GM19043 (cell line): Measurements from ENCODE around the gene CENPV.
"Not testable (repeated sequence)": the region's sequence is repeated elsewhere in the genome, so short reads cannot be mapped to it uniquely, and the experiment has no call there.

ENCODE experiments used
- ATAC-seq: cut with Tn5 transposase; IDR thresholded peaks from one replicate; pipeline ENCODE4 v1.9.1; 2021; ENCODE audit warnings: low read depth; ENCODE audit not compliant: unreplicated experiment

Gene CENPV

GRCh38 chr17:16353317-16354174, at the start of gene CENPV:
Gene CENPV, minus strand, starts transcription at chr17:16353469. Its CDS starts 33 bp downstream, at chr17:16353436.
- peak; percentile 63 for ATAC-seq

- ATAC-seq, result peak; percentile 64
Measured at GRCh38 chr17:16398270-16399267, 45.3 kb upstream of the CENPV start.

GRCh38 chr17:16396693-16397092, 43.4 kb upstream of the CENPV start:
- not testable (repeated sequence) for ATAC-seq

GRCh38 chr17:16395887-16396286, 42.6 kb upstream of the CENPV start:
- not testable (repeated sequence) for ATAC-seq

GRCh38 chr17:16392491-16392890, 39.2 kb upstream of the CENPV start:
- not testable (repeated sequence) for ATAC-seq

- ATAC-seq, result no peak
Measured at GRCh38 chr17:16391451-16391850, 38.2 kb upstream of the CENPV start.

- ATAC-seq, result not testable (repeated sequence)
Measured at GRCh38 chr17:16386126-16386507, 32.8 kb upstream of the CENPV start.

- ATAC-seq, result no peak
Measured at GRCh38 chr17:16384557-16384956, 31.3 kb upstream of the CENPV start.

- ATAC-seq, result no peak
Measured at GRCh38 chr17:16383772-16384287, 30.6 kb upstream of the CENPV start.

GRCh38 chr17:16383216-16383615, 29.9 kb upstream of the CENPV start:
- ATAC-seq, result no peak

GRCh38 chr17:16381496-16381820, 28.2 kb upstream of the CENPV start:
- no peak for ATAC-seq

- ATAC-seq, result peak; percentile 92
Measured at GRCh38 chr17:16380640-16381495, 27.6 kb upstream of the CENPV start, which contains the start of gene UBB. Gene UBB, plus strand, starts transcription at chr17:16381091. Its CDS starts 817 bp downstream, at chr17:16381908.

GRCh38 chr17:16379654-16380053, 26.4 kb upstream of the CENPV start:
- no peak for ATAC-seq

- no peak for ATAC-seq
Measured at GRCh38 chr17:16378636-16379282, 25.5 kb upstream of the CENPV start.

- ATAC-seq, result no peak
Measured at GRCh38 chr17:16377941-16378341, 24.7 kb upstream of the CENPV start.

- no peak for ATAC-seq
Measured at GRCh38 chr17:16374146-16374938, 21.1 kb upstream of the CENPV start.

- no peak for ATAC-seq
Measured at GRCh38 chr17:16371742-16372141, 18.5 kb upstream of the CENPV start.

GRCh38 chr17:16364625-16365024, 11.4 kb upstream of the CENPV start:
- ATAC-seq, result no peak
